HL-60 (cell line): ENCODE results near the gene TMEM150A.
"Not testable (repeated sequence)": the region's sequence is repeated elsewhere in the genome, so short reads cannot be mapped to it uniquely, and the experiment has no call there.

Source experiments
- CTCF ChIP-seq: IDR thresholded peaks from one replicate; pipeline ENCODE4 v1.5.1; 2011; ENCODE audit warnings: low read length, control low read depth, inconsistent platforms; ENCODE audit not compliant: insufficient read depth
- SPI1 ChIP-seq: IDR thresholded peaks from 2 replicates; pipeline ENCODE4 v1.6.1; 2012; ENCODE audit warnings: low read depth, mild to moderate bottlenecking, borderline replicate concordance

DNA sequence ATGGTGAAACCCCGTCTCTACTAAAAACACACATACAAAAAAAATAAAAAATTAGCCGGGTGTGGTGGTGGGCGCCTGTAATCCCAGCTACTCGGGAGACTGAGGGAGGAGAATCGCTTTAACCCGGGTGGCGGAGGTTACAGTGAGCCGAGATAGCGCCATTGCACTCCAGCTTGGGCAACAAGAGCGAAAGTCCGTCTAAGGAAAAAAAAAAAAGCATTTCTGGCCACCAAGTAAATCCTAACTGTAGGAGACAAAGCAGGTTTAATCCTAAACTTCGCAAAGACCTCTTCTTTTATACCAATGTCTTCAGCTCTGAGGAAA is 42.1 kb downstream of the TMEM150A start:
- not testable (repeated sequence) for TF ChIP-seq CTCF, SPI1
